HG03060 (cell line): ENCODE results near the gene AGR2.

Experiments used
- ATAC-seq: cut with Tn5 transposase; IDR thresholded peaks from one replicate; pipeline ENCODE4 v1.9.1; 2021; ENCODE audit warnings: low read depth, moderate number of reproducible peaks; ENCODE audit not compliant: unreplicated experiment

Gene AGR2

DNA sequence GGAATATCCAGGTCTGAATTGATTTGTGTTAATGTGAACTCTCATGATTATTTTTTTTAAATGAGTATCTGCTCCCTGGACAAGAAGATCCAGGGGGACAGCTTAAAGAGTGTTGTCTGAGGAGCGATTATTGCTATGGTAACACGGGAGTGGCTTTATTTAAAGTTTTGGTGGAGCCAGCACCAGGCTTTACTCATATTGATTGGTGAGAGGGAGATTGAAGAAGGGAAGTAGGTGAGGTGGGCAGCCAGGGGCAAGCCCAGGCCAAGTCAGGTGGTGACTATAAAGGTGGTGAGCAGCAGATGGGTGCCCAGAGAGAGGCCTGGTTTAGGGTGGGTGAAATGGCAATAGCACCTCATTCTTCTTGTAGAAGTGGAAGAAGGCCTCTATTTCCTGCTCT lies 10.2 kb upstream of the AGR2 start:
- no peak for ATAC-seq

DNA sequence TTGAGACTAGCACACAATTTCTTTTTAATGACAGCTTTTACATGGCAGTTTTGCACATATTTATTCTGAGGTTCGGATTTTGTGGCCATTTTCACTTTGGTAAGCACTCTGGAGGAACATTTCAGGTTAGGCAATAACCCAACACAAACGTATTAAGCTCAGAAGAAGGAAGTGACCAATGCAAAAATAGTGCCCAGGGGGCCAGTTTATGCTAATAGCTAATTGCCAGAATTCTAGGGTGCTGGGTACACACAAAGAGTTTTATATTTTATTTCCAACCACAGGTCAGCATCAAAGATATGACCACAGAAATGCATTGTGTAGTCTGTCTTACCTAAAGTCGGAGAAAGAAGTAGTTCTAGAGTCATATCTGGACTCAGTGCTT lies 8.4 kb upstream of the AGR2 start:
- no peak for ATAC-seq

DNA sequence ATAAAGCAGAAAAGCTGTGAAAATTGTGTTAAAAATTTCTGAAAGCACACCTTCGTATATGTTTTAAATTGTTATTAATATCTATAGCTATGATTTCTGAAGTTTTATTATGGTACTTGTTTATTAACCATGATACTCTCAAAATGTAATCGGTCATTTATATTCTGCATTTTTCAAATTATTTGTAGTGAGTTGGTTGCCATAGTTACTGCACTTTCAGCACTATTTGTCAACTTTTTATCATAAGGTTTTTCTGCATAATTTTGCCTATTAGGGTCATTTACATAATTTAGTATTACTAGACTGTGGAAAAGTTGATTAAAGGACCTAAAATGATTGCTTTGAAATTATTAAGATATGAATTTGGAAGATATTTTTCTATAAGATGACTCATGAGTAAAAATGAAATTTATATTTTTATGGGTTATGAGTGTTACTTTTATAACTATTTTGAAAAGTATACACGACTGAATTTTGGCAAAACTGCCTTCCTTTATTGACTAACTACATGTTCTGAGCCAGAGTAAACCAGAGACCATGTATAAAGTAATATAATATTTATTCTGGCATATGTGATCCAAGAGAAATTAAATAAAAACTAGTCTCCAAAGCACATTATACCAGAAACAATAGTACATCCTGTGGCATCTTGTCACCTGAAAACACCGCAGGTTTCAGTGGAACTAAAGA lies 7.9 kb upstream of the AGR2 start:
- ATAC-seq = no peak

- ATAC-seq = no peak
Observed at GRCh38 chr7:16811551-16811950, 6.8 kb upstream of the AGR2 start.

DNA sequence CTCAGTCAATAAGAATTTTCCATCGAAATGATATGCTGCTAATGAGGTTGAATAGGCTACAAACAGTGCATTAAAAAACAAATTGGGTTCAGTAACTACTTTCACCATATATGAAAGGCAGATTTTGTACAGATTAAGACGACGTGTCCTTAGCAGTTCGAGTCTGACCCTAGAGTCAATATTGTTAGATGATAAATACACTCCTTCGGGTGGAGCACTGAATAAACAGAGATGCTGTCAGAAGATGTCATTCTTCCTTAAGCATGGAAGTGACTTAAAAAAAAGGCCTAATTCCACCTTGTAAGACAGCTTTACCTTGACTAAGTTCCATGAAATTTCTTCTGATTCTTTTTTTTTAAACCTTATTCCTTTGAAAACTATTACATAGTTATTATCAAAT lies 5.8 kb upstream of the AGR2 start:
- ATAC-seq = no peak

DNA sequence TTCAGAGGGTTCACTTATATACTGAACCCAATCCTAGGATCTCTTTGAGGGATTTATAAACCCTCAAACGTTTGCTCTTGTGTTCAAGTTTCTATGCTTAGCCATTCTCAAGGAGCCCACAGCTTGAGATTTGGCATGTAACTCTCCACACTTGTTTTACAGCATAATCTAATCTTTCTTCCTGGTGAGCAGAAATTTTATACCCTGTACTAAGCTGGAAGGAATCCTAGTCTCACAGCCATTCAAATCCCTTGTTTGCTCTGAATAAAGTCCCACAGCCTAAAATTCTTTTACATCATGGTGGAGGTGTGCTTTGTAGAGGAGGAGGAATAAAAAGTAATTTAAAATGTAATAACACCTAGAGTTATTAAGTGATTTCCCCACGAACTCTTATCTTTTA lies 5.3 kb upstream of the AGR2 start:
- no peak for ATAC-seq

- ATAC-seq = no peak
Observed at GRCh38 chr7:16805441-16805840, 642 bp upstream of the AGR2 start.

DNA sequence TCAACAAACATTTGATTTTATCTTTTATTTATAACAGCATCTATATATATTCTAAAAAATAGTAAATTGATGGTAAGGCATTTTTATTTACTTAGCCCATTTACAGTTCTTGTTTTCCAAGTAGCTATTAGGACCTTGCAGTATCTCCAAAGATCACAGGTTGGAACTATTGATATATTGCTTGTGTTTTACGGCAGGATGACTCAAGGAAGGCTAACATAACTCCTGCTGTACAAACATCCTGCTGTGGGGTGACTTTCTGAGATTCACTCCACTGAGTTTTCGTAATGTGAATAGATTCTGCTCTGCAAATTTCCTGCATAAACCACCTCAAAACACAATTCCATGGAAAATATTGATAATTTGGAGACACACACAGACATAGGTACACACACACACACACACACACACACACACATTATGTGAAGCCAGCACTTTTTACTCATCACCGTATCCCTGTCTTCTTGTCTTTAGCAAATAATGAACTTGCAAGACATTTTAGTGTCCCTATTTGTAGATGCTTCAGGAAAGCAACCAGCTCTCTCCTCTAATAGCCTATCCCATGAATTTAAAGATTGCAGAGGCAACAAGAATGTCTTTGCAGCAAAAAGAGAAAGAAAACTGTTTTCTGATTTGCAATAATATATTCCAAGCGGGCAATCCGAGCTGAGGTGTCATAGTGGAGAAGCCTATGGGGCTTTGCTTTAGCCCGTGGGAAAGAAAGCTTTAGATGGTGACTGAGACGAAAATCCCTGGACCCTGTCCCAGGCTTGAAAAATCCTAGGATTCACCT lies 722 bp downstream of the AGR2 start:
- no peak for ATAC-seq

GRCh38 chr7:16803125-16803524 lies 1.7 kb downstream of the AGR2 start:
- no peak for ATAC-seq

DNA sequence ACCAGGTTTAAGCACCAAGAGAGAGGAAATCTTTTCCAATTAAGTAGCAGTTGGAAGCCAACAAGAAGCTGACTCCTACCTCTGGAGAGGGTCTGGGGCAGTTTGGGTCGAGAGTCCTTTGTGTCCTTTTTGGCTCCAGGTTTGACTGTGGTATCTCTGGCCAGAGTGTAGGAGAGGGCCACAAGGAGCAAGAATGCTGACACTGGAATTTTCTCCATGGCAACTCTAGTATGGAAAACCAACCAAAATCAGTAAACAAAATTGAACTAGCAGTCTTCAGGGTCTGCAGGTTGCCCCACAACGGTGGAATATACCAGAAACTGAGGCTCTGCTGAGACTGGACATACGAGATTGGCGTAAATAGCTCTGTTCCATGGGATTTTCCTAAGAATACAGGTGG lies 3.2 kb downstream of the AGR2 start:
- ATAC-seq = no peak

DNA sequence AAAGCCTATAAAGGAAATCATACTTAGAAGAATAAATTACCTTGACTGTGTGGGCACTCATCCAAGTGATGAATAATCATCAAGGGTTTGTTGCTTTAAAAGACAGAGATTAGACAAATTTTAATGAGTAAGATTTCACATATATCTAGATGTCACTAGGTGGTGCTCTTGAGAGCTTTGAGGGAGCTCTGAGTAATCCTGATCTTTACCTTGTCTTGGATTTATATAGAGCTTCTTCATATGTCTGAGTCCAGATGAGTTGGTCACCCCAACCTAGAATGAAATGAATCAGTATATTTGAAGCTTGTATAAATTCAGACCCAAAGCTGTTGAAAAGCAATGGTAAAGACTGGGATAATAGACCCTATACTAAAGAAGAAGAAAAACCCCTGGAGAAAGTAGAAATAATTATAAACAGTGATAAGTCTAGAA lies 3.7 kb downstream of the AGR2 start:
- no peak for ATAC-seq

GRCh38 chr7:16795624-16796023 lies 9.2 kb downstream of the AGR2 start:
- ATAC-seq = no peak

GRCh38 chr7:16794986-16795385 lies 9.8 kb downstream of the AGR2 start:
- no peak for ATAC-seq

DNA sequence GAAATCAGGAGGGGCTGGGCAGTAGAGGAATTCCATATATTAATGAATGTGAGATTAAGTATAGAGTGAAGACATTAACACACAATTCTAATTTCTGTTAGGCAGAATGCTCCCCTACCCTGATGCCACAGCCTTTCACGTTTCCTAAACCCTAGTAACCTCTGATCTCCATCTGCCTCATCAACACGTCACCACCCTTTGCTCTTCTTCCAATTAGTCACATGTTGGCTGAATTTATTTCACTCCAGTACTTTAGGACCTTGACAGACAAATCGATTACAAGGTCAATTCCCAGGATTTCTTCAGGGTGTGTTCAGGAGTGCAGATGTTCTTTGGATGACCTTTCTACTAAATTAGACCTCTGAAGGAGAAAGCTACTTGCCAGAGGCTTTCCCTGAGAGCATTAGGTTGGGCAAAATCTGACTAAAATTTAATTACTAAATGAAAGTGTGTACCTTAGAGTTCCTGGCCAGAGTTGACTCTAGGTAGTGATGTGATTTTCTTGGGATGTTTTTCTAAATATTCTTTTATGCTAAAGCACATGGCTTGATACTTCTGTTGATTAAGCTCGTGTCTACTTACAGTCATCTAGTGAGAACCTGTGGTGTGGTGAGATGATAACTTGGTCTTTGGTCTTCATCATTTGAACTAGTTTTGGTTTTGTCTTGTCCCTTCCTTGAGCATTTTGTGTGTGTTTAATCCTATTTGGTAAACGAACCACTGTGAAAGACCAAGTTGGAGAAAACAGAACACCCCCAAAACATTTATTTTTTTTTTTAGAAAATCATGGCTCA lies 12.7 kb downstream of the AGR2 start:
- ATAC-seq = no peak

- no peak for ATAC-seq
Observed at GRCh38 chr7:16791071-16791470, 13.7 kb downstream of the AGR2 start.

GRCh38 chr7:16787127-16787526 lies 17.7 kb downstream of the AGR2 start:
- no peak for ATAC-seq

- no peak for ATAC-seq
Observed at GRCh38 chr7:16786257-16786656, 18.5 kb downstream of the AGR2 start.

DNA sequence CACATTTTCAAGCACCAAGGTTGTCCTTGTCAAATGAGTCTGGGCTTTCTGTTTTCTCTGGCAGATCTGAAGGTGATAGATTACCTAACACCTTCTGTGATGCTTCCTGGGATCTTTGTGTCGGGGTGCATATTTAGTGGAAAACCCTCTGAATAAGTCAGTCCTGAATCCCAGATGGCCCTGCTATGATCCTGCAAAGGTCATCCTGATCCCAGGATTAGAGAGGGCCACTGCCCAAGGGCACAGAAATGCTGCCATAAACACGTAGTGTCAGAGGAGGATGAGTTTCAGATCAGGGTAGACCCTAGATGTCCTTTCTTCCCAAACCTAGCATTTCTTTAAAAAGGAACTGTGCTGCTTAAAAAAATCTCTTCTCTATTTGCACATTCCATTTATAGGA lies 19.0 kb downstream of the AGR2 start:
- ATAC-seq = no peak

GRCh38 chr7:16785321-16785720 lies 19.5 kb downstream of the AGR2 start:
- ATAC-seq = no peak

DNA sequence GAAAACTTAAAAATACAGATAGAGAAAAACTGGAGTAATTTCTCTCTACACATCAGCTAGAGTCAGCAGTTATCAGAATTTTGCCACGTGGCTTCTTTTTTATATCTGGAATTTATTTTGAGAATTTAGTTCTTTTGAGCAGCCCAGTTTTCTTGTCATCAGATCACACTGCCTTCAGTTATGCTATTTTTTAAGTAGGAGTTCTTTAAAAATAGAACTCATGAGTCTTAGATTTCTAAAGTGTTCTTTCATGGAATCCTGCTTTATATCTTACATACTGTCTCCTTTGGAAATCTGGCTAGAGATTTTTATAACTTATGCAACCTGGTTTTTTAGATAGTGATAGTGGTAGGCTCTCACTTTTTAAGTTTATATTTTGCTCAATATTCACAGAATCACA lies 24.2 kb downstream of the AGR2 start:
- no peak for ATAC-seq

DNA sequence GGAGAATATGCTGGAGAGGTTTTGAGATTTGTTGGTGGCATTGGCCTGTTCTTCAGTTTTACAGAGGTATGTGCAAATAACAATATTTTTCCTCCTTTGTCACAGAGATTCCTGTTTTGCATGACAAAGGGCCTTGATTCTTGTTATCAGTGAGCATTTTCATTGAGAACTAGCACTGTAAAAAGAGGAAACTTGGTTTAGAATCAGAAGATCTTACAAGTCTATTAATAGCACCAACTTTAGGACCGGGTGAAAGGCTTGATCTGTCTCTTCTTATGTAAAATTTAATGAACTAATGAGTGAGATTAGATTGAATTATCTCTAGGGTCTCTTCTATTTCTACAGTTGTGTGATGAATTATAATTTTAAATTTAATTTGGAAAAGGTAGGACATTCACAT lies 25.7 kb downstream of the AGR2 start:
- no peak for ATAC-seq
